ENCODE measurements around the gene TUBA3E. TPM values are rescaled to one million over a fixed set of nuclear protein-coding genes. Genes with fewer than 3 reads are reported as not detected.
"Not testable (repeated sequence)": the region's sequence is repeated elsewhere in the genome, so short reads cannot be mapped to it uniquely, and the experiment has no call there.

Gene TUBA3E
- total RNA-seq, 2 experiments from 2014 or later = not detected

- H3K9me3 Mint-ChIP-seq; H3K36me3 Mint-ChIP-seq; ATAC-seq (ENCODE audit: low read depth); DNase-seq; H3K27ac Mint-ChIP-seq; POLR2A ChIA-PET; H3K4me1 Mint-ChIP-seq; H3K4me3 Mint-ChIP-seq: not testable (repeated sequence)
- peaks cover 22% of the 10 kb centered on the region for H3K27me3 Mint-ChIP-seq
Observed at GRCh38 chr2:130220505-130220904, 22.3 kb upstream of the TUBA3E start.

DNA sequence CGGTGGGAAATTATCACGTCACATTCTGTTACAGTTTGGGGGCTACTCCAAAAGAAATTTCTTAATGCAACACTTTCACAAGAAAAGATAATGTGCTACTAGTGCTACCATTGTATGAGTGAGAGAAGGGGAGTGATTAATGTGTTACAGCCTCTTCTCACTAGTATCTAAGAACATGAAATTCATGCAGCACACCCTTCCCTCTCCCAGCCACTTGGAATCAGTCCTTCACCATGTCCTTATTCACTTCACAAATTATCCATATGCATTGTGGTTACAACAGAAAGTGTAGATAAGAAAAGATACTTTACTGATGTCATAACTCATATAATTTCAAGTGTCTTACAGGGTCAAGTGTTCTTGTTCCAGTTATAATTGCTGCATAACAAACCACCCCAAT is 20.9 kb upstream of the TUBA3E start:
- H3K9me3 Mint-ChIP-seq; H3K27ac Mint-ChIP-seq; H3K4me3 Mint-ChIP-seq; POLR2A ChIA-PET; H3K36me3 Mint-ChIP-seq; ATAC-seq (ENCODE audit: low read depth); DNase-seq; H3K4me1 Mint-ChIP-seq: not testable (repeated sequence)
- peaks cover 21% of the 10 kb centered on the region for H3K27me3 Mint-ChIP-seq

- not testable (repeated sequence) for H3K4me3 Mint-ChIP-seq
Observed at GRCh38 chr2:130207051-130207450, 8.8 kb upstream of the TUBA3E start.

GRCh38 chr2:130203150-130203549 is 4.9 kb upstream of the TUBA3E start:
- H3K27me3 Mint-ChIP-seq; ATAC-seq (ENCODE audit: low read depth); H3K9me3 Mint-ChIP-seq; H3K36me3 Mint-ChIP-seq; H3K4me3 Mint-ChIP-seq; DNase-seq; H3K27ac Mint-ChIP-seq; POLR2A ChIA-PET; H3K4me1 Mint-ChIP-seq: not testable (repeated sequence)

More at GRCh38 chr2:130207051-130207450, 8.8 kb upstream of the TUBA3E start:
- POLR2A ChIA-PET; H3K4me1 Mint-ChIP-seq; H3K36me3 Mint-ChIP-seq; H3K27ac Mint-ChIP-seq; DNase-seq; H3K9me3 Mint-ChIP-seq; ATAC-seq (ENCODE audit: low read depth): not testable (repeated sequence)
- H3K27me3 Mint-ChIP-seq = peaks cover 11% of the 10 kb centered on the region

DNA sequence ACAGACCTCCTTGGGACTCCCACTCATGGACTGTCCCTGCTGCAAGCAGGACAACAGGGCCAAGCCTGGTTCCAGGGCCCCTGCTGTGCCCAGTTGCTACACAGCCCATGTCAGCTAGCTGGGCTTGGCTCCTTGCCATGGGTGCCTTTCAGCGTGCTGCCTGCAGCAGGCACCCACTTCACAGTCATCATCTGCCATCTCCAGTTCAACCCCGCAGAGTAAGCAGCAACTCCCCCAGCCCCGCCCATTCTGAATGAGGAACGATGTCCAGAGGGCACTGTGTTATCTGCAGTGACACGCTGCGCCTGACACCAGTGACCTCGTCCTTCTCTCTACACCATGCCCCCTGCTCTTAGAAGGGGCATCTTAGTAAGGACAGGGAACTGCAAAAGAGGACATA is 4.3 kb upstream of the TUBA3E start:
- POLR2A ChIA-PET; H3K4me1 Mint-ChIP-seq; H3K9me3 Mint-ChIP-seq; H3K27me3 Mint-ChIP-seq; H3K27ac Mint-ChIP-seq; ATAC-seq (ENCODE audit: low read depth); DNase-seq; H3K4me3 Mint-ChIP-seq; H3K36me3 Mint-ChIP-seq: not testable (repeated sequence)

GRCh38 chr2:130196052-130196451 is 2.2 kb downstream of the TUBA3E start:
- H3K9me3 Mint-ChIP-seq; H3K4me3 Mint-ChIP-seq; H3K27me3 Mint-ChIP-seq; H3K27ac Mint-ChIP-seq; H3K36me3 Mint-ChIP-seq; DNase-seq; POLR2A ChIA-PET; H3K4me1 Mint-ChIP-seq; ATAC-seq (ENCODE audit: low read depth): not testable (repeated sequence)

GRCh38 chr2:130195089-130195635 is 3.1 kb downstream of the TUBA3E start:
- H3K4me3 Mint-ChIP-seq; ATAC-seq (ENCODE audit: low read depth); POLR2A ChIA-PET: not testable (repeated sequence)

GRCh38 chr2:130193824-130194223 is 4.4 kb downstream of the TUBA3E start:
- H3K36me3 Mint-ChIP-seq; H3K27ac Mint-ChIP-seq; H3K9me3 Mint-ChIP-seq; DNase-seq; H3K4me1 Mint-ChIP-seq; ATAC-seq (ENCODE audit: low read depth); POLR2A ChIA-PET; H3K27me3 Mint-ChIP-seq; H3K4me3 Mint-ChIP-seq: not testable (repeated sequence)

More at GRCh38 chr2:130195089-130195635, 3.1 kb downstream of the TUBA3E start:
- not testable (repeated sequence) for DNase-seq, H3K27me3 Mint-ChIP-seq, H3K9me3 Mint-ChIP-seq, H3K4me1 Mint-ChIP-seq, H3K27ac Mint-ChIP-seq, H3K36me3 Mint-ChIP-seq

DNA sequence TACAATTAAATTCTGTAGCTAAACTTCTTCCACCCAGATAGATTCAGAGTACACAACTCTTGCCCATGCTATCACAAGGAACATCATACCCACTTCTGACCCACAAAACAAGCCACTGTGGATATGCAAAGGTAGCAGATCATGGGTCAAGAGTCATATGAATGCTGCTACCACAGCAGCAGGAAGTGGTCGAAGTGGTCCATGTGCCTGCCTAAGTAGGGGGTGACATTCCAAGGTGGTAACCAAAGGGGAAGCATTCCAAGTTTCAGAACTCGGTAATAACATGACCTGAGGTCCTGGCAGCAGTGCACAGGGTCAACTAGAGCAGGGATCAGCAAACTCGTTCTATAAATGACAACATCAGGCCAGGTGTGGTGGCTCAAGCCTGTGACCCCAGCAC is 5.8 kb downstream of the TUBA3E start:
- DNase-seq; H3K27me3 Mint-ChIP-seq; H3K9me3 Mint-ChIP-seq; H3K4me1 Mint-ChIP-seq; ATAC-seq (ENCODE audit: low read depth); H3K36me3 Mint-ChIP-seq; H3K4me3 Mint-ChIP-seq; POLR2A ChIA-PET: not testable (repeated sequence)
- H3K27ac Mint-ChIP-seq = peak overlapping the region; percentile 3

DNA sequence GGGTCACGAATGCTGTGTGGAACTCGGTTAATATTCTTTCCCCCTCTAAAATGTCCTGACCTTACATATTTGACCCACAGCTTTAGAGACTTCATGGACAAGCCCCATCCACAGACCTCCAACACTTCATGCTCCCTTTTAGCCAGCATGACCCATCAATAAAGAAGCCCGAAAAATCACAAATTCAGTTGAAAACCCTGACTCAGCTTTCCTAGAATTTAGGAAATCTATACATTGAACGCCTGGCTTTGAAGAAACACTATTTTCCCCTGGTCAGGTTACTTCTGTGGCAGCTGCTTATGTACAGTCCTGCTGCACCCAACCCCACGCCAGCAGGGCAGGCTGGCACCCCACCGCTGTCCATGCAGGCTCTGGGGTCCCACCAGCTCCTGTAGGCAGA is 6.9 kb downstream of the TUBA3E start:
- H3K4me1 Mint-ChIP-seq; H3K9me3 Mint-ChIP-seq; ATAC-seq (ENCODE audit: low read depth); H3K36me3 Mint-ChIP-seq; H3K27me3 Mint-ChIP-seq; H3K4me3 Mint-ChIP-seq; DNase-seq; H3K27ac Mint-ChIP-seq: not testable (repeated sequence)
- POLR2A ChIA-PET = interaction anchor here (0.6 kb wide), 1 partner anchor 23 kb away, joined by 6 read pairs; no protein-coding TSS in a partner anchor

- POLR2A ChIA-PET = no interaction called here
- no peaks in the 10 kb centered on the region for H3K27me3 Mint-ChIP-seq
- peaks cover 11% of the 10 kb centered on the region for H3K4me1 Mint-ChIP-seq
- DNase-seq (no peak), ATAC-seq (ENCODE audit: low read depth) (no peak)
- no peak overlapping the region for H3K27ac Mint-ChIP-seq
- H3K36me3 Mint-ChIP-seq = peaks cover 4% of the 10 kb centered on the region
- H3K4me3 Mint-ChIP-seq = no peak overlapping the region
- no peaks in the 10 kb centered on the region for H3K9me3 Mint-ChIP-seq
Observed at GRCh38 chr2:130190237-130190636, 8.0 kb downstream of the TUBA3E start.

DNA sequence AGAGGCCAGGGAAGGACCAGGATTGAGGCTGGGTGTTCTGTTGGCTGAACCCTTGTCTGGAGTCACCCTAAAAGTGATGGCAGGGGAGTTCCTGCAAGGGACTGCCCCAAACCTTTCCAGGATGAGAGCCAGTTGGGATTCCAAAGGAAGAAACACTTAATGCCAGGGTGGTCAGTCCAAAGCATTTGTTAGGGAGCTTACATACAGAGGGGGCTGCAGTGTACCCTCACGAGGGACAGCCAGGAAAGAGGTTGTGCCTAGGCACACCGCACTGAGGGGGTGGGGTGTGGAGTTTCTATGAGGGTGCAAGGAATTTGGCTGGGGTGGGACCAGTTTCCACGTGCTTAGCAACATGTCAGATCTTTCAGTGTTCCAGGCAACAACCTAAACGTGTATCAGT is 9.3 kb downstream of the TUBA3E start:
- DNase-seq; H3K4me3 Mint-ChIP-seq; POLR2A ChIA-PET; H3K27me3 Mint-ChIP-seq; H3K27ac Mint-ChIP-seq; H3K36me3 Mint-ChIP-seq; ATAC-seq (ENCODE audit: low read depth); H3K9me3 Mint-ChIP-seq: not testable (repeated sequence)
- H3K4me1 Mint-ChIP-seq = peaks cover 11% of the 10 kb centered on the region

DNA sequence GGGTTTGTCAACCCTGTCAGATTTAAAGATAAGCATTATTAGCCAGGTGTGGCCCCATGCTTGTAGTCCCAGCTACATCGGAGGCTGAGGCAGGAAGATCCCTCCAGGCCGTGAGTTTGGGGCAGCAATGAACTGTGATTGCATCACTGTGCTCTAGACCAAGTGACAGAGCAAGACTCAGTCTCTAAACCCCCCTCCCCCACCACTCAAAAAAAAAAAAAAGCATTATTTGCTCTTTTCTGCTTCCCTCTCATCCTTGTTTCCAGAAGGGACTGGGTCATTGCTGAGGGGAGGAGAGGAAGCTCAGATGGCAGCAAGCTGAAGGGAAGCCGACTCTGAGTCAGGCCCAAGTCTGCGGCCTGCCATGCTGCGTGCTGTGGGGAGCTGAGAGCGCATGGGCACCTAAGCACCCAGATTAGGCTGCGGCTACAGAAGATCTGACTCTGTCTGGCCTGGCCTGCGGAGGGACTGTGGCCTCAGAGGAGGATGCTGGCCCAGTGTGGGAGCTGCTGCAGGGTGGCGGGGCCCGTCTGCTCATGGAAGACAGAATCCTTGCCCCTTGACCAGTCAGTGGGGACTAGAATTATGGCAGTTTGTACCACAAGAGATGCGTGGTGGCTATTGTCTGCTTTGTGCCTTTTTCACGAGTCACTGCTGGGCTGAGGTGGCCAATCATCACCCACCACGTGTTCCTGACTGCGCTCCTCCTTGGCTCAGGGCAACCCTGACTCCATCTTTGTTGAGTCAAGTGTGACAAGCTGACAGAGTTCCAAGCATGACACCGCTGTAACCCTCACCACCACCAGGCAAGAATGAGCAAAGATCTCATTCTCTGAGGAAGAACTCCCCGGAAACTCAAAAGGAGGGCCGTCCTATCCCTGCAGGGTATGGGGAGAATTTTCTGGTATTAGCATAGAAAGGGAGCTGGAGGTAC is 10.1 kb downstream of the TUBA3E start:
- not testable (repeated sequence) for ATAC-seq (ENCODE audit: low read depth); H3K27me3 Mint-ChIP-seq; H3K4me3 Mint-ChIP-seq; DNase-seq; H3K9me3 Mint-ChIP-seq; H3K36me3 Mint-ChIP-seq; H3K27ac Mint-ChIP-seq
- peaks cover 15% of the 10 kb centered on the region for H3K4me1 Mint-ChIP-seq
- POLR2A ChIA-PET = interaction anchor here (0.7 kb wide), 1 partner anchor 1299 kb away, joined by 3 read pairs; no protein-coding TSS in a partner anchor

DNA sequence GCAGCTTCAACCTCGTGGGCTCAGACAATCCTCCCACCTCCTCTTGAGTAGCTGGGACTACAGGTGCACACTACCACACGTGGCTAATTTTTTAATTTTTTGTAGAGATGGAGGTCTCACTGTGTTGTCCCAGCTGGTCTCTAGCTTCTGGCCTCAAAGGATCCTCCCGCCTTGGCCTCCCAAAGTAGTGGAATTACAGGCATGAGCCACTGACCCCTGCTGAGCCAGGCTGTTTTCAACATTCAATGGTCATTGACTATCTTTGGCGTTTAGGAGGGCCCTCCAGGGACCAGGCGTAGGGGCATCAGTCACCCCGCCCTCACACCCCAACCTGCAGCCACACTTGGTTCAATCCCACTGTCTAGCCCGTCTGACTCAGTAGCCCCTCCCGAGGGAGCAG is 11.0 kb downstream of the TUBA3E start:
- POLR2A ChIA-PET = interaction anchor here (0.7 kb wide), 1 partner anchor 1300 kb away, joined by 3 read pairs; no protein-coding TSS in a partner anchor
- Mint-ChIP-seq H3K4me3 (no peak overlapping the region), H3K27ac (no peak overlapping the region)

More for the DNA sequence above, 11.0 kb downstream of the TUBA3E start:
- Mint-ChIP-seq H3K36me3 (peaks cover 4% of the 10 kb centered on the region), H3K27me3 (no peaks in the 10 kb centered on the region), H3K9me3 (no peaks in the 10 kb centered on the region), H3K4me1 (peaks cover 12% of the 10 kb centered on the region)
- DNase-seq (no peak), ATAC-seq (ENCODE audit: low read depth) (no peak)
